ENCODE measurements around the gene ATP23. TPM values are rescaled to one million over a fixed set of nuclear protein-coding genes. Genes with fewer than 3 reads are reported as not detected.

ATP23 gene
- polyA plus RNA-seq, 1 of the 3 experiments (the other 2 are of a cell fraction), result 6.4 TPM

DNA sequence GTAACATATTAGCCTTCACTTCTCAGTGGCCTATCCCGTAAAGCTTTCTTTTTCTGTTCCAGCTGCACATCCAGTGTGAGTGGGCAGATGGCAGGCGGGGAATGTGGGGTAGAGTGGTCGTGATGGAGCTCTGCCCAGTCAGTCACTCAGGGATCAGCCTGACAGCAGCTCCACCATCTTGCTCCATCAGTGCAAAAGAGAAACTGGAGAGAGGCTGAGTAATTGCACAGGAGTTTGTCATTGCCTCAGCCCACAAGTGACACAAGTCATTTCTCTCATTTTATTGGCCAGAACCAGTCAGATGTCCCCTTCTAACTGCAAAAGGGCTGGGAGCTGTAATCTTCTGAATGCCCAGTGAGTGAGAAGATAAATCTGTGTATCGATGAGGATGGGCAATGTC is 66.5 kb downstream of the ATP23 start:
- no peak overlapping the region for H3K27ac ChIP-seq (ENCODE audit: low read depth in 2 of 2, low read length in 1 of 2)
- H2AFZ ChIP-seq (ENCODE audit: low read depth), result no peak overlapping the region
- H3K4me2 ChIP-seq, result no peak overlapping the region
- 6% methylated on average over 4 of the region's 4 CpGs for WGBS (ENCODE audit: low lambda C conversion rate)
- H3K4me1 ChIP-seq (ENCODE audit: control insufficient read depth in 1 of 2, insufficient read depth in 2 of 2, low read depth in 1 of 2, low read length in 1 of 2), result no peaks in the 10 kb centered on the region
- no peaks in the 10 kb centered on the region for H3K27me3 ChIP-seq (ENCODE audit: insufficient read depth)
- no peaks in the 10 kb centered on the region for H3K36me3 ChIP-seq (replicated peaks in 1 of 2; ENCODE audit: control insufficient read depth in 1 of 2, insufficient read depth in 2 of 2, low read length in 1 of 2)
- no peak overlapping the region for H3K9ac ChIP-seq
- H3K4me3 ChIP-seq (ENCODE audit: low read depth in 2 of 2, low read length in 1 of 2), result no peak overlapping the region
- H4K20me1 ChIP-seq (ENCODE audit: insufficient read depth), result no peaks in the 10 kb centered on the region
- no peaks in the 10 kb centered on the region for H3K9me2 ChIP-seq
- ChIA-PET CTCF (no interaction called here), POLR2A (no interaction called here)
- no peak for DNase-seq
- H3K79me2 ChIP-seq (ENCODE audit: insufficient read depth), result no peaks in the 10 kb centered on the region
- no peak for TF ChIP-seq FOSL2 (IDR thresholded peaks at IDR 0.05; ENCODE audit: borderline replicate concordance, low read depth)
- no peak for TF ChIP-seq EZH2phosphoT487 (IDR thresholded peaks at IDR 0.05; ENCODE audit: borderline replicate concordance, low read depth)
- TF ChIP-seq SMC3 (IDR thresholded peaks at IDR 0.05; ENCODE audit: low read depth, low read length), result no peak
- no peak for TF ChIP-seq MEF2A (IDR thresholded peaks at IDR 0.05; ENCODE audit: borderline replicate concordance, low read depth)
- TF ChIP-seq TAF1 (IDR thresholded peaks at IDR 0.05; ENCODE audit: borderline replicate concordance, low read depth, low read length), result no peak
- no peak for TF ChIP-seq MXI1 (IDR thresholded peaks at IDR 0.05; ENCODE audit: low read depth, low read length)
- TF ChIP-seq, protein P1, sequence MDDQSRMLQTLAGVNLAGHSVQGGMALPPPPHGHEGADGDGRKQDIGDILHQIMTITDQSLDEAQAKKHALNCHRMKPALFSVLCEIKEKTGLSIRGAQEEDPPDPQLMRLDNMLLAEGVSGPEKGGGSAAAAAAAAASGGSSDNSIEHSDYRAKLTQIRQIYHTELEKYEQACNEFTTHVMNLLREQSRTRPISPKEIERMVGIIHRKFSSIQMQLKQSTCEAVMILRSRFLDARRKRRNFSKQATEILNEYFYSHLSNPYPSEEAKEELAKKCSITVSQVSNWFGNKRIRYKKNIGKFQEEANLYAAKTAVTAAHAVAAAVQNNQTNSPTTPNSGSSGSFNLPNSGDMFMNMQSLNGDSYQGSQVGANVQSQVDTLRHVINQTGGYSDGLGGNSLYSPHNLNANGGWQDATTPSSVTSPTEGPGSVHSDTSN (IDR thresholded peaks at IDR 0.05), result no peak
- TF ChIP-seq NFIC (IDR thresholded peaks at IDR 0.05; ENCODE audit: borderline replicate concordance), result no peak
- no peak for TF ChIP-seq RAD21 (IDR thresholded peaks at IDR 0.05; ENCODE audit: low read length)
- TF ChIP-seq SIN3A (IDR thresholded peaks at IDR 0.05; ENCODE audit: borderline replicate concordance, low read depth, low read length), result no peak
- TF ChIP-seq TEAD4 (IDR thresholded peaks at IDR 0.05; ENCODE audit: borderline replicate concordance, insufficient read depth), result no peak
- no peak for TF ChIP-seq RFX5 (IDR thresholded peaks at IDR 0.05; ENCODE audit: low read length)
- TF ChIP-seq EP300 (IDR thresholded peaks at IDR 0.05; ENCODE audit: borderline replicate concordance in 1 of 2, low read depth in 1 of 2, low read length in 1 of 2), result no peak
- no peak for TF ChIP-seq YY1 (IDR thresholded peaks at IDR 0.05; ENCODE audit: low read depth)
- TF ChIP-seq ELF1 (IDR thresholded peaks at IDR 0.05), result no peak
- no peak for TF ChIP-seq RCOR1 (IDR thresholded peaks at IDR 0.05; ENCODE audit: low read length)
- TF ChIP-seq, protein P2, sequence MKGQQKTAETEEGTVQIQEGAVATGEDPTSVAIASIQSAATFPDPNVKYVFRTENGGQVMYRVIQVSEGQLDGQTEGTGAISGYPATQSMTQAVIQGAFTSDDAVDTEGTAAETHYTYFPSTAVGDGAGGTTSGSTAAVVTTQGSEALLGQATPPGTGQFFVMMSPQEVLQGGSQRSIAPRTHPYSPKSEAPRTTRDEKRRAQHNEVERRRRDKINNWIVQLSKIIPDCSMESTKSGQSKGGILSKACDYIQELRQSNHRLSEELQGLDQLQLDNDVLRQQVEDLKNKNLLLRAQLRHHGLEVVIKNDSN (IDR thresholded peaks at IDR 0.05; ENCODE audit: borderline replicate concordance, low read depth), result no peak
- TF ChIP-seq JUND (IDR thresholded peaks at IDR 0.05), result no peak
- TF ChIP-seq GABPA (IDR thresholded peaks at IDR 0.05; ENCODE audit: low read depth), result no peak
- TF ChIP-seq NRF1 (IDR thresholded peaks at IDR 0.05; ENCODE audit: low read depth, low read length), result no peak
- H3F3A ChIP-seq (replicated peaks; ENCODE audit: insufficient read depth), result no peaks in the 10 kb centered on the region
- H3K9me3 ChIP-seq, result no peaks in the 10 kb centered on the region

DNA sequence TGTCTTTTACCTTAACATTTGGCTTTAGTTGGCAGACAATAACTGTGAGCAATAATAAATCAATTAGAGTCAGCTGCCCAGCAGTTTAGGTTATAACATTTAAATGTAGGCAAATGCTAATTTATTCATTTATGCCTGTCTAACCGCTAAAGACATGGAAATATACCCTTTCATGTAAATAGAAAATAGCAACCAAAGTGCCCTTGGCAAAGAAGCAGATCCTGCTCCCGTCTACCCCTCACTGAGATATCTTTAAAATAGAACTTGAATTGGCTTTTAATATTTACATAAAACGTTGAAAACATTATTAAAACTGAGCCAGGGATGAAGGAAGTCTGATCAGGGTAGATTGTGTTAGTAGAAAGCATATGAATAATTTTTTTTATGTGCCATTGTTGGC is 67.3 kb downstream of the ATP23 start:
- no peaks in the 10 kb centered on the region for H3K9me2 ChIP-seq
- no peak overlapping the region for H3K9ac ChIP-seq
- whole genome bisulfite sequencing (ENCODE audit: low lambda C conversion rate), result 0% methylated on average over 3 of the region's 3 CpGs
- H3K79me2 ChIP-seq (ENCODE audit: insufficient read depth), result no peaks in the 10 kb centered on the region
- no peaks in the 10 kb centered on the region for H3F3A ChIP-seq (replicated peaks; ENCODE audit: insufficient read depth)
- H3K4me2 ChIP-seq, result no peak overlapping the region
- no peaks in the 10 kb centered on the region for H4K20me1 ChIP-seq (ENCODE audit: insufficient read depth)
- no peak overlapping the region for H3K27ac ChIP-seq (ENCODE audit: low read depth in 2 of 2, low read length in 1 of 2)
- DNase-seq, result no peak
- H3K4me3 ChIP-seq (ENCODE audit: low read depth in 2 of 2, low read length in 1 of 2), result no peak overlapping the region
- H3K36me3 ChIP-seq (replicated peaks in 1 of 2; ENCODE audit: control insufficient read depth in 1 of 2, insufficient read depth in 2 of 2, low read length in 1 of 2), result no peaks in the 10 kb centered on the region
- H2AFZ ChIP-seq (ENCODE audit: low read depth), result no peak overlapping the region
- ChIA-PET CTCF (no interaction called here), POLR2A (no interaction called here)
- H3K9me3 ChIP-seq, result no peaks in the 10 kb centered on the region
- no peaks in the 10 kb centered on the region for H3K27me3 ChIP-seq (ENCODE audit: insufficient read depth)
- H3K4me1 ChIP-seq (ENCODE audit: control insufficient read depth in 1 of 2, insufficient read depth in 2 of 2, low read depth in 1 of 2, low read length in 1 of 2), result no peaks in the 10 kb centered on the region
- TF ChIP-seq NRF1 (IDR thresholded peaks at IDR 0.05; ENCODE audit: low read depth, low read length) (no peak), EP300 (IDR thresholded peaks at IDR 0.05; ENCODE audit: borderline replicate concordance in 1 of 2, low read depth in 1 of 2, low read length in 1 of 2) (no peak), NFIC (IDR thresholded peaks at IDR 0.05; ENCODE audit: borderline replicate concordance) (no peak), CHD2 (IDR thresholded peaks at IDR 0.05; ENCODE audit: low read length, partially characterized antibody) (no peak), TAF1 (IDR thresholded peaks at IDR 0.05; ENCODE audit: borderline replicate concordance, low read depth, low read length) (no peak), GATA2 (CRISPR knock-in tag; IDR thresholded peaks at IDR 0.05) (no peak), MXI1 (IDR thresholded peaks at IDR 0.05; ENCODE audit: low read depth, low read length) (no peak), RCOR1 (IDR thresholded peaks at IDR 0.05; ENCODE audit: low read length) (no peak), JUND (IDR thresholded peaks at IDR 0.05) (no peak), TEAD4 (IDR thresholded peaks at IDR 0.05; ENCODE audit: borderline replicate concordance, insufficient read depth) (no peak), FOXM1 (IDR thresholded peaks at IDR 0.05; ENCODE audit: low read depth) (no peak), RAD21 (IDR thresholded peaks at IDR 0.05; ENCODE audit: low read length) (no peak), SIN3A (IDR thresholded peaks at IDR 0.05; ENCODE audit: borderline replicate concordance, low read depth, low read length) (no peak), ELF1 (IDR thresholded peaks at IDR 0.05) (no peak)
- TF ChIP-seq, protein P1 (IDR thresholded peaks at IDR 0.05), result no peak
- TF ChIP-seq, protein P2 (IDR thresholded peaks at IDR 0.05; ENCODE audit: borderline replicate concordance, low read depth), result no peak
- TF ChIP-seq, protein P3, sequence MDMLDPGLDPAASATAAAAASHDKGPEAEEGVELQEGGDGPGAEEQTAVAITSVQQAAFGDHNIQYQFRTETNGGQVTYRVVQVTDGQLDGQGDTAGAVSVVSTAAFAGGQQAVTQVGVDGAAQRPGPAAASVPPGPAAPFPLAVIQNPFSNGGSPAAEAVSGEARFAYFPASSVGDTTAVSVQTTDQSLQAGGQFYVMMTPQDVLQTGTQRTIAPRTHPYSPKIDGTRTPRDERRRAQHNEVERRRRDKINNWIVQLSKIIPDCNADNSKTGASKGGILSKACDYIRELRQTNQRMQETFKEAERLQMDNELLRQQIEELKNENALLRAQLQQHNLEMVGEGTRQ (IDR thresholded peaks at IDR 0.05; ENCODE audit: borderline replicate concordance, low read depth, low read length), result no peak
